SK-N-SH (cell line): Measurements from ENCODE around the gene KAT8. TPM values are rescaled to one million over a fixed set of nuclear protein-coding genes. Genes with fewer than 3 reads are reported as not detected.
"Not testable (repeated sequence)": the region's sequence is repeated elsewhere in the genome, so short reads cannot be mapped to it uniquely, and the experiment has no call there.

Experiments used
- CTCF ChIA-PET: fragments of 300-600, 350-600 bp; formaldehyde crosslinking; extraction: SDS; loops from one replicate; lab custom pipeline; 2021; lab: Yijun Ruan, JAX
- POLR2A ChIA-PET: fragments of 350-600 bp; sonication (Branson Sonifier 250); formaldehyde crosslinking; extraction: SDS; loops from one replicate; lab custom pipeline; 2020; ENCODE audit warnings: antibody characterized with exemption, inconsistent platforms; lab: Yijun Ruan, JAX
- DNase-seq: peaks from one replicate; pipeline ENCODE4 v3.0.0; 2012
- H2AFZ ChIP-seq: fragments of 200-600 bp; sonication (generic); 2 replicates; pipeline ENCODE4 v1.8.1; 2016; ENCODE audit warnings: antibody characterized with exemption, mild to moderate bottlenecking, low read depth
- H3F3A ChIP-seq: fragments of 200-600 bp; sonication (generic); replicated peaks from 2 replicates; pipeline ENCODE3; 2016; ENCODE audit warnings: antibody characterized with exemption, mild to moderate bottlenecking; ENCODE audit not compliant: insufficient read depth
- H3K27ac ChIP-seq, 2 experiments: fragments of 200-500 bp in 1 of 2; fragments of 200-600 bp in 1 of 2; sonication (Bioruptor generic) in 1 of 2; sonication (generic), shearing (Covaris generic) in 1 of 2; 2 replicates each; pipeline versions ENCODE4 v1.5.1 to v1.6.1; 2014 to 2016; ENCODE audit warnings: low read depth in 2 of 2, inconsistent platforms in 1 of 2, low read length in 1 of 2, mild to moderate bottlenecking in 1 of 2, mixed read lengths in 1 of 2
- H3K27me3 ChIP-seq: fragments of 200-600 bp; sonication (generic), shearing (Covaris generic); 2 replicates; pipeline ENCODE4 v1.6.1; 2016; ENCODE audit warnings: mixed run types; ENCODE audit not compliant: insufficient read depth
- H3K36me3 ChIP-seq, 2 experiments: fragments of 200-500 bp in 1 of 2; fragments of 200-600 bp in 1 of 2; sonication (Bioruptor generic) in 1 of 2; sonication (generic) in 1 of 2; replicated peaks in 1 of 2; 2 replicates each; pipeline versions ENCODE3 to v1.5.1; 2014 to 2016; ENCODE audit warnings: low read length in 1 of 2, mild to moderate bottlenecking in 1 of 2; ENCODE audit not compliant: insufficient read depth in 2 of 2, control insufficient read depth in 1 of 2
- H3K4me1 ChIP-seq, 2 experiments: fragments of 200-500 bp in 1 of 2; fragments of 200-600 bp in 1 of 2; sonication (Bioruptor generic) in 1 of 2; sonication (generic), shearing (Covaris generic) in 1 of 2; 2 replicates each; pipeline versions ENCODE4 v1.5.1 to v1.6.1; 2014 to 2016; ENCODE audit warnings: low read depth in 1 of 2, low read length in 1 of 2, mixed run types in 1 of 2; ENCODE audit not compliant: insufficient read depth in 2 of 2, control insufficient read depth in 1 of 2
- H3K4me2 ChIP-seq: fragments of 200-600 bp; sonication (generic), shearing (Covaris generic); 2 replicates; pipeline ENCODE4 v1.6.1; 2017; ENCODE audit warnings: mixed run types
- H3K4me3 ChIP-seq, 2 experiments: fragments of 200-500 bp in 1 of 2; fragments of 200-600 bp in 1 of 2; sonication (Bioruptor generic) in 1 of 2; sonication (generic), shearing (Covaris generic) in 1 of 2; 2 replicates each; pipeline versions ENCODE4 v1.5.1 to v1.8.1; 2014 to 2016; ENCODE audit warnings: low read depth in 2 of 2, inconsistent platforms in 1 of 2, low read length in 1 of 2, mild to moderate bottlenecking in 1 of 2, mixed read lengths in 1 of 2, moderate library complexity in 1 of 2
- H3K79me2 ChIP-seq: fragments of 200-600 bp; sonication (generic); 2 replicates; pipeline ENCODE4 v1.8.1; 2017; ENCODE audit warnings: mild to moderate bottlenecking; ENCODE audit not compliant: insufficient read depth
- H3K9ac ChIP-seq: fragments of 200-600 bp; sonication (generic); 2 replicates; pipeline ENCODE4 v1.6.1; 2017; ENCODE audit warnings: mixed run types
- H3K9me2 ChIP-seq: fragments of 200-600 bp; sonication (generic); 2 replicates; pipeline ENCODE4 v1.6.1; 2017; ENCODE audit warnings: mixed run types
- H3K9me3 ChIP-seq: fragments of 200-600 bp; sonication (generic); 2 replicates; pipeline ENCODE4 v1.6.1; 2017; ENCODE audit warnings: mixed run types, mild to moderate bottlenecking, moderate library complexity
- H4K20me1 ChIP-seq: fragments of 200-600 bp; sonication (generic); 2 replicates; pipeline ENCODE4 v1.6.1; 2017; ENCODE audit warnings: mild to moderate bottlenecking, mixed run types; ENCODE audit not compliant: insufficient read depth
- EP300 ChIP-seq, 2 experiments: IDR thresholded peaks; 2 replicates each; pipeline versions ENCODE4 v1.4.0 to v1.6.1; 2012; ENCODE audit warnings: borderline replicate concordance in 1 of 2, low read depth in 1 of 2, low read length in 1 of 2
- EZH2phosphoT487 ChIP-seq: fragments of 200-600 bp; sonication (generic); IDR thresholded peaks from 2 replicates; pipeline ENCODE4 v1.6.1; 2017; ENCODE audit warnings: low read depth, mixed run types, mild to moderate bottlenecking, antibody characterized with exemption, moderate library complexity, borderline replicate concordance
- FOXJ3 ChIP-seq: sonication (generic); formaldehyde crosslinking; IDR thresholded peaks from 2 replicates; pipeline ENCODE4 v1.5.1; 2020; ENCODE audit warnings: mild to moderate bottlenecking, missing genetic modification reagents
- MXI1 ChIP-seq: IDR thresholded peaks from 2 replicates; pipeline ENCODE4 v1.6.1; 2012; ENCODE audit warnings: mild to moderate bottlenecking, low read depth, low read length, improper control_type of control experiment
- NFIC ChIP-seq: IDR thresholded peaks from 2 replicates; pipeline ENCODE4 v1.4.0; 2012; ENCODE audit warnings: borderline replicate concordance
- ZBTB33 ChIP-seq: IDR thresholded peaks from 2 replicates; pipeline ENCODE4 v1.4.0; 2012; ENCODE audit warnings: low read depth, borderline replicate concordance
- WGBS: methylation state at CpG from one replicate; pipeline ENCODE4 v1.1.6; 2017; ENCODE audit warnings: low lambda C conversion rate; 5-methylcytosine and 5-hydroxymethylcytosine counted together
- polyA plus RNA-seq, 3 experiments: library from polyadenylated mRNA; depleted of rRNA; stranded (reverse); fragments of >200 nt; gene quantifications; 2 replicates each; pipeline ENCODE4 v1.2.3, GENCODE V29; 2012
- TF ChIP-seq, protein P1 (sequence below): IDR thresholded peaks from 2 replicates; pipeline ENCODE4 v1.4.0; 2012; ENCODE audit warnings: low read depth, borderline replicate concordance
- TF ChIP-seq, protein P2 (sequence below): IDR thresholded peaks from 2 replicates; pipeline ENCODE4 v1.4.0; 2012; ENCODE audit warnings: low read depth

The KAT8 gene
- polyA plus RNA-seq, 1 of the 3 experiments (the other 2 are of a cell fraction): 52.0 TPM

- TF ChIP-seq ZBTB33 (no peak), MXI1 (no peak), NFIC (peak; percentile 64), FOXJ3 (CRISPR knock-in tag) (no peak), EP300 (IDR thresholded peaks at IDR 0.05; ENCODE audit: borderline replicate concordance in 1 of 2, low read depth in 1 of 2, low read length in 1 of 2) (no peak), EZH2phosphoT487 (no peak)
- TF ChIP-seq, protein P1, sequence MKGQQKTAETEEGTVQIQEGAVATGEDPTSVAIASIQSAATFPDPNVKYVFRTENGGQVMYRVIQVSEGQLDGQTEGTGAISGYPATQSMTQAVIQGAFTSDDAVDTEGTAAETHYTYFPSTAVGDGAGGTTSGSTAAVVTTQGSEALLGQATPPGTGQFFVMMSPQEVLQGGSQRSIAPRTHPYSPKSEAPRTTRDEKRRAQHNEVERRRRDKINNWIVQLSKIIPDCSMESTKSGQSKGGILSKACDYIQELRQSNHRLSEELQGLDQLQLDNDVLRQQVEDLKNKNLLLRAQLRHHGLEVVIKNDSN: peak; percentile 46; the same call in 1 of the 2 replicates
- TF ChIP-seq, protein P2, sequence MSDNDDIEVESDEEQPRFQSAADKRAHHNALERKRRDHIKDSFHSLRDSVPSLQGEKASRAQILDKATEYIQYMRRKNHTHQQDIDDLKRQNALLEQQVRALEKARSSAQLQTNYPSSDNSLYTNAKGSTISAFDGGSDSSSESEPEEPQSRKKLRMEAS: peak; percentile 80
These were observed 21.4 kb downstream of the KAT8 start (continued) for GRCh38 chr16:31138621-31139578.

DNA sequence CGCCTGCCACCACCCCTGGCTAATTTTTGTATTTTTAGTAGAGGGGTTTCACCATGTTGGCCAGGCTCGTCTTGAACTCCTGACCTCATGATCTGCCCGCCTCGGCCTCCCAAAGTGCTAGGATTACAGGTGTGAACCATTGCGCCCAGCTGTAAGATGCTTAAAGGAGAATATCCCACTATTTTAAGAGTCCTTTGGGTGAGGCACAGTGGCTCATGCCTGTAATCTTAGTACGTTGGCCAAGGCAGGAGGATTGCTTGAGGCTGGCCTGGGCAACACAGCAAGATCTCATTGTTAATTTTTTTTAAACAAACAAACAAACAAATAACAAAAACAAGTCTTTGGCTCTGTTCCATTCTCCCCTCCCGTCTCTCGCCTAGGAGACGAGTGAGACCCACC, 23.6 kb downstream of the KAT8 start:
- not testable (repeated sequence) for DNase-seq, H3K27me3 ChIP-seq, H3K9me2 ChIP-seq, H2AFZ ChIP-seq, H3K79me2 ChIP-seq, H3K9ac ChIP-seq, H3K9me3 ChIP-seq, H3K4me3 ChIP-seq, H3K36me3 ChIP-seq, H4K20me1 ChIP-seq
- Histone ChIP-seq H3F3A (peaks cover 10% of the 10 kb centered on the region), H3K4me1 (peaks cover 12 to 22% of the 10 kb centered on the region in 2 experiments; a peak in 2 of 4 replicates), H3K4me2 (peak overlapping the region; percentile 69; the same call in 1 of the 2 replicates), H3K27ac (peak overlapping the region in 1 of 2 experiments; percentile 78; a peak in 2 of 4 replicates)
- CTCF ChIA-PET: interaction anchor here (0.7 to 4.6 kb wide), 8 partner anchors 11 to 318 kb away, joined by 3 to 38 read pairs (median 18); partner anchors contain the start of genes ARMC5, HSD3B7, ZNF646 and ZNF668
- POLR2A ChIA-PET: interaction anchor here (2.6 kb wide), 1 partner anchor 23 kb away, joined by 43 read pairs; the partner anchor contains the start of gene KAT8
- WGBS: 92% methylated on average over 9 of the region's 9 CpGs
